SK-N-SH (cell line): ENCODE data around the gene TSPAN16.

Experiments
- CTCF ChIP-seq: fragments of 200-600 bp; sonication (generic); IDR thresholded peaks from 2 replicates; pipeline ENCODE4 v1.6.1; 2017; ENCODE audit warnings: antibody characterized with exemption, mild to moderate bottlenecking, moderate library complexity
- EP300 ChIP-seq, 2 experiments: IDR thresholded peaks; 2 replicates each; pipeline versions ENCODE4 v1.4.0 to v1.6.1; 2012; ENCODE audit warnings: borderline replicate concordance in 1 of 2, low read depth in 1 of 2, low read length in 1 of 2
- MAX ChIP-seq: IDR thresholded peaks from 2 replicates; pipeline ENCODE4 v1.4.0; 2012; ENCODE audit warnings: low read depth
- SMC3 ChIP-seq: IDR thresholded peaks from 2 replicates; pipeline ENCODE4 v1.6.1; 2012; ENCODE audit warnings: low read depth, low read length, improper control_type of control experiment
- ZBTB33 ChIP-seq: IDR thresholded peaks from 2 replicates; pipeline ENCODE4 v1.4.0; 2012; ENCODE audit warnings: low read depth, borderline replicate concordance

- TF ChIP-seq CTCF: no peak
- TF ChIP-seq MAX: no peak
- no peak for TF ChIP-seq SMC3
- no peak for TF ChIP-seq EP300 (IDR thresholded peaks at IDR 0.05; ENCODE audit: borderline replicate concordance in 1 of 2, low read depth in 1 of 2, low read length in 1 of 2)
- no peak for TF ChIP-seq ZBTB33
Measured at GRCh38 chr19:11322269-11323024, 26.5 kb downstream of the TSPAN16 start.
